GM23338 (cell line): ENCODE measurements around the gene FAM174A. TPM values are rescaled to one million over a fixed set of nuclear protein-coding genes. Genes with fewer than 3 reads are reported as not detected.

Experiments
- ATAC-seq: fragments of 200-7000 bp; cut with Tn5 transposase; 3 replicates; pipeline ENCODE4 v1.9.1; 2020
- DNase-seq: peaks from one replicate; pipeline ENCODE4 v3.0.0-alpha.2; 2015; ENCODE audit warnings: low spot score
- H2AFZ ChIP-seq: fragments of 200-600 bp; sonication (generic); 2 replicates; pipeline ENCODE4 v1.8.0; 2016; ENCODE audit warnings: antibody characterized with exemption, mild to moderate bottlenecking, moderate library complexity
- H3F3A ChIP-seq: fragments of 200-600 bp; sonication (generic); replicated peaks from 2 replicates; pipeline ENCODE4 v1.8.0; 2017; ENCODE audit warnings: antibody characterized with exemption, mixed run types, low read depth
- H3K27ac ChIP-seq: fragments of 200-600 bp; sonication (generic); 2 replicates; pipeline ENCODE4 v1.6.1; 2016; ENCODE audit warnings: low read depth
- H3K27me3 ChIP-seq: fragments of 200-600 bp; sonication (generic); 2 replicates; pipeline ENCODE4 v1.8.0; 2016; ENCODE audit warnings: mild to moderate bottlenecking, mixed run types, moderate library complexity; ENCODE audit not compliant: insufficient read depth
- H3K36me3 ChIP-seq: fragments of 200-600 bp; sonication (generic); 2 replicates; pipeline ENCODE4 v1.8.0; 2016; ENCODE audit warnings: mild to moderate bottlenecking; ENCODE audit not compliant: insufficient read depth
- H3K4me1 ChIP-seq: fragments of 200-600 bp; sonication (generic); 2 replicates; pipeline ENCODE4 v1.8.0; 2016; ENCODE audit warnings: mild to moderate bottlenecking, moderate library complexity; ENCODE audit not compliant: insufficient read depth
- H3K4me2 ChIP-seq: fragments of 200-600 bp; sonication (generic); 2 replicates; pipeline ENCODE4 v1.7.1; 2017; ENCODE audit warnings: mixed run types
- H3K4me3 ChIP-seq: fragments of 200-600 bp; sonication (generic); 2 replicates; pipeline ENCODE4 v1.6.1; 2016; ENCODE audit warnings: mixed run types
- H3K79me2 ChIP-seq: fragments of 200-600 bp; sonication (generic); replicated peaks from 2 replicates; pipeline ENCODE4 v1.8.0; 2017; ENCODE audit warnings: mild to moderate bottlenecking; ENCODE audit not compliant: insufficient read depth
- H3K9me2 ChIP-seq: fragments of 200-600 bp; sonication (generic); 2 replicates; pipeline ENCODE4 v1.8.0; 2017; ENCODE audit not compliant: insufficient read depth
- H4K20me1 ChIP-seq: fragments of 200-600 bp; sonication (generic); replicated peaks from 2 replicates; pipeline ENCODE4 v1.8.0; 2017; ENCODE audit warnings: mild to moderate bottlenecking; ENCODE audit not compliant: insufficient read depth
- H3K27ac Mint-ChIP-seq: 2 replicates; pipeline ENCODE4 v1.8.0; 2020; ENCODE audit warnings: inconsistent platforms, mild to moderate bottlenecking, moderate library complexity, mixed read lengths
- H3K27me3 Mint-ChIP-seq: 3 replicates; pipeline ENCODE4 v1.8.0; 2022; ENCODE audit warnings: low read depth, mild to moderate bottlenecking, moderate library complexity, mixed read lengths, inconsistent platforms; ENCODE audit not compliant: insufficient read depth, poor library complexity
- H3K36me3 Mint-ChIP-seq: 3 replicates; pipeline ENCODE4 v1.8.0; 2021; ENCODE audit warnings: low read depth, mild to moderate bottlenecking, inconsistent platforms, moderate library complexity, mixed read lengths
- H3K4me1 Mint-ChIP-seq: 3 replicates; pipeline ENCODE4 v1.8.0; 2020; ENCODE audit warnings: mild to moderate bottlenecking, inconsistent platforms, mixed read lengths
- H3K4me3 Mint-ChIP-seq: 3 replicates; pipeline ENCODE4 v1.8.0; 2021; ENCODE audit warnings: moderate library complexity, mild to moderate bottlenecking, inconsistent platforms, mixed read lengths
- H3K9me3 Mint-ChIP-seq: 3 replicates; pipeline ENCODE4 v1.8.0; 2020; ENCODE audit warnings: moderate library complexity, mild to moderate bottlenecking, inconsistent platforms, mixed read lengths
- CREB1 ChIP-seq: fragments of 250-450 bp; sonication (Bioruptor Pico); IDR thresholded peaks from 2 replicates; pipeline ENCODE4 v1.5.0; 2020; ENCODE audit warnings: low read depth, mild to moderate bottlenecking, moderate library complexity
- CTCF ChIP-seq, 2 experiments: fragments of 200-600 bp in 1 of 2; sonication (generic) in 1 of 2; conservative IDR thresholded peaks; 2 replicates each; pipeline versions ENCODE4 v1.5.1 to v1.6.1; 2016 to 2017; ENCODE audit warnings: antibody characterized with exemption in 2 of 2, low read depth in 2 of 2, mild to moderate bottlenecking in 2 of 2, moderate library complexity in 1 of 2
- ETS1 ChIP-seq: IDR thresholded peaks from 2 replicates; pipeline ENCODE4 v1.6.1; 2016; ENCODE audit warnings: antibody characterized with exemption
- EZH2 ChIP-seq: fragments of 200-600 bp; sonication (generic); IDR thresholded peaks from one replicate; pipeline ENCODE4 v1.8.0; 2017; ENCODE audit warnings: antibody characterized with exemption, mild to moderate bottlenecking, low read depth; ENCODE audit not compliant: unreplicated experiment
- EZH2phosphoT487 ChIP-seq: fragments of 200-600 bp; sonication (generic); IDR thresholded peaks from one replicate; pipeline ENCODE4 v1.8.1; 2018; ENCODE audit warnings: antibody characterized with exemption; ENCODE audit not compliant: unreplicated experiment
- JUNB ChIP-seq: IDR thresholded peaks from one replicate; pipeline ENCODE4 v1.6.1; 2016; ENCODE audit warnings: antibody characterized with exemption; ENCODE audit not compliant: unreplicated experiment
- NANOG ChIP-seq: IDR thresholded peaks from 2 replicates; pipeline ENCODE4 v1.6.1; 2016; ENCODE audit warnings: antibody characterized with exemption, borderline replicate concordance
- REST ChIP-seq: IDR thresholded peaks from one replicate; pipeline ENCODE4 v1.6.1; 2018; ENCODE audit warnings: antibody characterized with exemption; ENCODE audit not compliant: unreplicated experiment
- STAT1 ChIP-seq: IDR thresholded peaks from one replicate; pipeline ENCODE4 v1.6.1; 2016; ENCODE audit warnings: antibody characterized with exemption; ENCODE audit not compliant: unreplicated experiment
- ZNF114 ChIP-seq: fragments of 250-450 bp; sonication (Bioruptor Pico); IDR thresholded peaks from 2 replicates; pipeline ENCODE4 v1.5.0; 2020; ENCODE audit warnings: mild to moderate bottlenecking, moderate library complexity
- ZNF331 ChIP-seq: fragments of 250-450 bp; sonication (Bioruptor Pico); IDR thresholded peaks from 2 replicates; pipeline ENCODE4 v1.5.0; 2020; ENCODE audit warnings: low read depth, mild to moderate bottlenecking, moderate library complexity
- polyA plus RNA-seq: library from polyadenylated mRNA; unstranded; fragments of >200 nt; fragmentation: Nextera tagmentation; extraction: Ambion mirVana; gene quantifications from 2 replicates; pipeline ENCODE4 v1.2.1, GENCODE V29; 2016
- total RNA-seq: library from RNA; depleted of rRNA; stranded (reverse); fragments of >200 nt; shearing (Covaris generic); gene quantifications from 2 replicates; pipeline ENCODE4 v1.2.3, GENCODE V29; 2014

FAM174A gene
- total and polyA plus RNA-seq, 2 experiments from 2014 or later: 5.6 to 9.5 TPM

GRCh38 chr5:100551183-100551582, 16.0 kb downstream of the FAM174A start:
- no peak overlapping the region for H3K4me3 ChIP-seq
- H3K4me2 ChIP-seq: no peak overlapping the region
- Mint-ChIP-seq H3K36me3 (peaks cover 4% of the 10 kb centered on the region; the same call in 2 of the 3 replicates), H3K9me3 (no peaks in the 10 kb centered on the region), H3K4me1 (no peaks in the 10 kb centered on the region), H3K27ac (no peak overlapping the region; the same call in 1 of the 2 replicates), H3K4me3 (no peak overlapping the region), H3K27me3 (no peaks in the 10 kb centered on the region)
- no peaks in the 10 kb centered on the region for H3K79me2 ChIP-seq
- no peaks in the 10 kb centered on the region for H3K27me3 ChIP-seq
- no peaks in the 10 kb centered on the region for H3F3A ChIP-seq
- no peaks in the 10 kb centered on the region for H3K36me3 ChIP-seq
- H4K20me1 ChIP-seq: peaks cover 10% of the 10 kb centered on the region; the same call in 1 of the 2 replicates
- H3K4me1 ChIP-seq: no peaks in the 10 kb centered on the region
- ATAC-seq: no peak
- H3K27ac ChIP-seq: no peak overlapping the region
- DNase-seq: no peak
- H3K9me2 ChIP-seq: no peaks in the 10 kb centered on the region
- H2AFZ ChIP-seq: no peak overlapping the region
- TF ChIP-seq CTCF (conservative IDR thresholded peaks at IDR 0.05; ENCODE audit: low read depth in 2 of 2) (no peak), CREB1 (no peak), EZH2 (no peak), NANOG (no peak), EZH2phosphoT487 (no peak), ZNF114 (CRISPR knock-in tag) (no peak), REST (no peak), STAT1 (no peak)

GRCh38 chr5:100553209-100553608, 18.0 kb downstream of the FAM174A start:
- no peak overlapping the region for H3K27ac Mint-ChIP-seq
- no peak overlapping the region for H3K4me3 Mint-ChIP-seq
- H4K20me1 ChIP-seq: no peaks in the 10 kb centered on the region
- ATAC-seq (no peak), DNase-seq (no peak)
- no peak overlapping the region for H2AFZ ChIP-seq
- H3K9me3 Mint-ChIP-seq: no peaks in the 10 kb centered on the region
- H3K36me3 ChIP-seq: no peaks in the 10 kb centered on the region
- H3K36me3 Mint-ChIP-seq: peaks cover 4% of the 10 kb centered on the region; the same call in 2 of the 3 replicates
- no peak overlapping the region for H3K4me2 ChIP-seq
- H3K79me2 ChIP-seq: no peaks in the 10 kb centered on the region
- no peak overlapping the region for H3K27ac ChIP-seq
- no peaks in the 10 kb centered on the region for H3K27me3 Mint-ChIP-seq
- H3K4me1 Mint-ChIP-seq: no peaks in the 10 kb centered on the region
- H3K4me3 ChIP-seq: no peak overlapping the region
- no peaks in the 10 kb centered on the region for H3K27me3 ChIP-seq
- no peaks in the 10 kb centered on the region for H3F3A ChIP-seq
- no peaks in the 10 kb centered on the region for H3K4me1 ChIP-seq
- no peaks in the 10 kb centered on the region for H3K9me2 ChIP-seq
- TF ChIP-seq ZNF114 (CRISPR knock-in tag) (no peak), CTCF (conservative IDR thresholded peaks at IDR 0.05; ENCODE audit: low read depth in 2 of 2) (no peak), STAT1 (no peak), EZH2 (no peak), ETS1 (no peak), ZNF331 (CRISPR knock-in tag) (no peak), JUNB (no peak), REST (no peak), NANOG (no peak), CREB1 (no peak)
